ENCODE measurements around the gene APBA2.

Gene APBA2

DNA sequence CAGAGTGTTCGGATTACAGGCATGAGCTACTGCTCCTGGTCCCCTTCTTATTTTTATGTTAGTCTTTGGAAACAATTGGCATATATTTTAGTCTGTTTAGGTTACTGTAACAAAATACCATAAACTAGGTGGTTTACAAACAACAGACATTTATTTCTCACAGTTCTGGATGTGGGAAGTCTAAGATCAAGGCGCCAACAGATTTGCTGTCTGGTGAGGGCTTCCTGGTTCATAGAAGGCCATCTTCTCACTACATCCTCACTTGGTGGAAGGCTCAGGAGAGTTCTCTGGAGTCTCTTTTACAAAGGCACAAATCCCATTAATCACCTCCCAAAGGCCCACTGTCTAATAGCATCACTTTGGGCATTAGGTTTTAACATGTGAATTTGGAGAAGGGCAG lies 101.0 kb downstream of the APBA2 start:
- no peak for DNase-seq

DNA sequence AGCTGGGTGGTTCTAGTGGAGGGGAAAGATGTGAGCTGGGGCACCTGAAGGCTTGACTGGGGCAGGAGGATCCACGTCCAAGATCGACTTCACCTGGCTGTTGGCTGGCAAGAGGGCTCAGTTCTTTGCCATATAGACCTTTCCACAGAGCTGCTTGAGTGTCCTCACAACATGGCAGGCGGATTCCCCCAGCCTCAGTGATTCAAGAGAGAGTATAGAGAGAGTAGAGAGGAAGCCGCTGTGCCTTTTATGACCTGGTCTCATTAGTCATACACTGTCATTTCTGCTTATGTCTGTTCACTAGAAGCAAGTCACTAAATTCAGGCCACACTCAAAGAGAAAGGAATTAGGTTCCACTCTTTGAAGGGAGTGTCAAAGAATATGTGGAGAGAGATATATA lies 101.6 kb downstream of the APBA2 start:
- DNase-seq, result no peak

DNA sequence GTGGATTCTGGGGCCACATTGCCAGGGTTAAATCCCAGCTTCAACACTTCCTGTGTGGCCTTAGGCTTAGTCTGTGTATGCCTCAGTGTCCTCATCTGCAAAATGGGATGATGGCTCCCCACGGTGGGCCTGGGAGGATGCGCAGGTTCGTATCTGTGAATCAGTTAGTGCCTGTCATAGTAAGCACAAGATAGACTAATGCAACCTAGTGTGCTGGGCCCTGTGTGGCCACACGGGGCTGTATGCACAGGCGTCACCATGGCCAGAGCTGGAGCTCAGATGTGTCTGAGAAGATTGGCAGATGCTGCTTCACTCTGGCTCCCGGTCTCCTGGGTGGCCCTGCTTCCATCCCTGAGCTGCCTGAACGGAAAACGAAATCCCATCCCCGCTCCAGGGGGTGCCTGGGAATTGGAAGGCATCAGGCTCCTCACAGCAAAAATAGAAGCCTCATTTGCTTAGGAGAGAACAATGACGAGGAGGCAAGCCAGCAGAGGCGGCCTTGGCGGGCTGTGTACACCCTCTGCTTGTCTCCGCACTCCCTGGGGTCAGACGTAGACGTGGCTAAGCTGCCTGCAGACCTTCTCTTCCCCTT lies 103.6 kb downstream of the APBA2 start:
- peak; percentile 28 to 76 for DNase-seq

DNA sequence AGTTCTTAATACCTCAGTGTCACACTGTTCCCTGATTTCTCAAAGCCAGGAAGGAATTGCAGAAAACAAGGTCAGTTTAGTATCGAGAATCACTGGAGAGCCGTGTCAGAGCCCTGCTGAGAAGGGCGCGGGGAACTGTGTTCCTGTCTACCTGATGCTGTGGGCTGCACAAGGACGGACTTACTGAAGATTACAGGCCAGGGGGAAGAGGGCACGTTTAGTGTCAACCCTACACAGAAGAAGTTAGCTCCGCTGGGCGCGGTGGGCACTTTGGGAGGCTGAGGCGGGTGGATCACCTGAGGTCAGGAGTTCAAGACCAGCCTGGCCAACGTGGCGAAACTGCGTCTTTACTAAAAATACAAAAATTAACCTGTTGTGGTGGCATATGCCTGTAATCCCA lies 104.1 kb downstream of the APBA2 start:
- no peak for DNase-seq

DNA sequence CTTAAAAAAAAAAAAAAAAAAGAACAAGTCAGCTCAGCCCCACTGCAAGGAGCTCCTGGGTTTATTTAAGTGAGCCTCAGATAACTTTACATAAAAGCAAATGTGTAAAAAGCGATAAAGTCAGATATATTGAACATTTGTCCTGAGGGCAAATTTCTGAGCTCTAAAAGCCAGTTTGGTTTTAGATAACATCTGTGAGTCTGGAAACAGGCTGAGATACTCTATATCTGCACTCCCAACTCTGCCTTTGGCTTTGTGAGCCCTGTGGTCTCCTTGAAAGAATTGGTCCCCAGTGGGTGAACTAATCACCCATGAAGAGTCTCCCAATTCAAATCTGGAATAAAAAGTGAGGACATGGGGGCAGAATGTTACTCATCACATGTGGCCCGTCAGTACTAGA lies 104.6 kb downstream of the APBA2 start:
- DNase-seq, result no peak

DNA sequence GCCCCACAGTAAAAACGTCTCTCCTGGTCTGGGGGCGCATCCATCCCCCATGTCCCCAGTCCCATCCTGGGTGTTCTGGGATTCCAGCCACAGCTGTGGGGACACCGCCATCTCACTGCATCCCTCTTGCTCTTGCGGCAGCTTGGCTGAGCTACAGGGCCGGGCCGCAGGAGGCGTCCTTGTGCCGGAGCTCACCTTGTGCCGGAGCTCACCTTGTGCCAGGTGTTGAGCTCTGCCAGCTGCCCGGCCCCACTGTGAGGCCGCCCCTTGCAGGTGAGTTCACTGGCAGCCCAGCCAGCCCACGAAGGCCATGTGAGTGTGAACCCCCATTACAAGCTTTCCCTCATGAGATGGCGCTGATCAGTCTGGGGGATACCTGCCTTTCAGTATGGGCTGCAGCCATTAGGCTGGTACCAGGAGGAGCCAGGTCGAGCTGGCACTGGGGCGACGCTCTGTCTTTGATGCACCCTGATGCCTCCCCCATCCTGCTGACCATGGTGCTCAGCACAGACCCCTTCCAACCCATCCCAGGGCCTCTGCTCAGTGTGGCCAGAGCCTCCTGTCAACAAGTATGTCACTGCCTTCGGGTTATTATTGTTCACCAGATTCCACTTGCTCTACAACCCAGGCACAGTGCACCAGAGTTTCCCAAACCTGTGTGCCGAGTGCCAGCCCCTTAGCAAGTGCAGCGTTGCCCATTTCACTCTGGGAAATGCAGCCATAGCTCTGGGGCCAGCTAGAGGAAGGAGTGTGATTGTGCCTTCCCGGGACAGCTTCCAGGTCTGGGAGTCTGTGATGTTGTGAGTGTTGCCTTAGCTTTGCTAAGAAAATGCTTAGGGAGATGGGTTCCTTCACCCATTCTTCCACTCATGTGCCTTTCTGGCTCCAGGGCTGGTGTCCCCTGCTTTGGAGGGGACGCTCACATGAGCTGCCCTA lies 105.7 kb downstream of the APBA2 start:
- no peak for DNase-seq

DNA sequence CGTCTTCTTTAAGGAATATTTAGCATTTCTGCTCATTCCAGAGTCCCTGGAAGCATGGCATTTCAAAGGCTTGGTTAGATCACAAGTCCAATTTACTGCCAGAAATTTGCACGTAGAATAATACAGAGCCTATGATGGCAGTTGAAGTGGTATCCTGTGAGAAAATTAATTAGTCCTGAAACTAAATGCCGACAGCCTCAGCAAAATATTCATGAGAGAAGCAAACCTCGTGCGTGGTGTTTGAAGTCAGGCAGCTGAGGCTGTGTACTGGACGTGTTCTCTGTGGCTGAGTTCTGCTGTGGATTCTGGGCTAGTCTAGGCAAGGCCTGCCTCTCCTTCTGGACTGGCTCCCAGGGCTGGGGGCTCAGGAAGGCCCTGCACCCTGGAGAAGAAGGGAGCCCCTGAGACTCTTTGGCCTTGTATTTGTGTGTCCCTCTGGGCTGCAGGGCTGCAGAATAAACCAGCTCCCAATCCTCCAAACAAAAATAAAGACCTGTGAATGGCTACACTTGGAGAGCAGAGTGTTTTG lies 106.6 kb downstream of the APBA2 start:
- no peak for DNase-seq

DNA sequence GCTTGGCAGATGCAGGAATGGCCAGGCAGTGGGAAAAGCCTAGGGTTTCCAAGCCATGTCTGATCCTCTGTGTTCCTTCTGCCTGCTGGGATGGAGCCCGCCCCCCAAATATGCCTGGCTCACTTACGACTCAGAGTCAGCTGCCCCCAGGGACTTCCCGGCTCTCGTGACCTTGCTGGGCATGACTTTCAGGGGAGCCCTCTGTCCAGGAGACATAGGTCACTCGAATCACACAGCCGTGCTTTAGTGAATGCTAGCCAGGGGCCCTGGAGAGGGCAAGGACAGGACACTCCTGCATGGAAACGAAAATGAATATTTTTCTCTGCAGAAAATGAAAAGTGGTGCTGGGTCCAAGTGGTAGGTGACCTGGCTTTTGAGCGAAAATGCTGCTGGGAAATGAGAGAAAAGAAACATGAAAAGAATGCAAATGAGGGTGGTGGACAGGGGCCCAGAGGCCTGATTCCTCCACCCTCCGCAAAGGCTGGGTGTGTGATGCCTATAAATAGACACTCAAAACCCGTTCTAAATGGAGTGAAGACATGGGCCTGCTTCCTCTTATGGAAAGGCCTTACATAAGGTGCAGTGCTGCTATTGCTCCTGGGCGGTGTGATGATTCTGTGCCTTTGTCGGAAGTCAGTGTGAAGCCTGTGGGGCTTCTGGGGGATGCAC lies 107.4 kb downstream of the APBA2 start:
- DNase-seq, result no peak

DNA sequence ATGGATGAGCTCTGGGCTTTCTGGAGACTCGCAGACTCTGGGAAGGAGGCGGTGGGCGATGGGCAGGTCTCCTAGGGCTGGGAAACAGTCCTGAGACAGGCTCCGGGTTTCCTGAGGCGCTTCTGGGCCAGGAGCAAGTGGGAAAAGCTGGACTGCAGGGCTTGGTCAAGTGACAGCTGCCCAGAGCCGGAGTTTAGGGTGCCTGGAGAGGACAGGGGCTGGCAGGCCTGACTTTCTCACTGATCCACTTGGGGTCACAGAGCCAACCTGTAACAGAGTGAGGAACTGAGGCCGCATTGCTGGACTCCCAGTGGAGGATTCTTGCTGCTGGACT lies 107.9 kb downstream of the APBA2 start:
- no peak for DNase-seq

DNA sequence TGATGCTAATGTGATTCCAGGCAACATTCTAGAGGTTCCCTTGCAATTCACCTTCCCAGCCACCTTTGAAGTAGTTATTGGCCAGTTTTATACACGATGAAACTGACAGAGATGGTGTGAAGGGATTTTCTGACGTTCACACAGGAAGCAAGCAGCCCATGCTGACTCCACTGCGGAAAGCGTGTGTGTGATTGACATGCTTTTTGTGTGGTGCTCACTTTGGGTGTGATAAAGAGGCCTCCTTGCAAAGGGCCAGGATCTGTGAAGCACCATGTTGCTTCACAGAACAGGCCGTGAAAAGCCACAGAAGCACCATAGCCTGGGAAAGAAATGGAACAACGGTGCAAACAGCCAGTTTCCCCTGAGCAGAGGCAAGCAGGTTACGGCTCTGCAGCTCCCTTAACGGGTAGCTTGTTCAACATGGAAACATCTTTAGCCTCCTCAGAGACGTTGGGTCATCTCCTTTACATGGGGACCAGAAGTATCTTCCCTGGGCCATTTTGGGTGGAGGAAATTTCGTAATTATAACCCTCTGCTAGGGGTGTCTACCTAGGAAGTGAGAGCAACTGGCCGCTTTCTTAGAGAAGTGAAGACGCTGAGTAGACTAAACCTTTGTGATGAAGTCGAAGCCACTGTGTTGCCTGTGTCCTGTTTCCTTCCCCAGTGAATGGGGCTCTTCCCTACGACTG lies 108.5 kb downstream of the APBA2 start:
- no peak for DNase-seq

DNA sequence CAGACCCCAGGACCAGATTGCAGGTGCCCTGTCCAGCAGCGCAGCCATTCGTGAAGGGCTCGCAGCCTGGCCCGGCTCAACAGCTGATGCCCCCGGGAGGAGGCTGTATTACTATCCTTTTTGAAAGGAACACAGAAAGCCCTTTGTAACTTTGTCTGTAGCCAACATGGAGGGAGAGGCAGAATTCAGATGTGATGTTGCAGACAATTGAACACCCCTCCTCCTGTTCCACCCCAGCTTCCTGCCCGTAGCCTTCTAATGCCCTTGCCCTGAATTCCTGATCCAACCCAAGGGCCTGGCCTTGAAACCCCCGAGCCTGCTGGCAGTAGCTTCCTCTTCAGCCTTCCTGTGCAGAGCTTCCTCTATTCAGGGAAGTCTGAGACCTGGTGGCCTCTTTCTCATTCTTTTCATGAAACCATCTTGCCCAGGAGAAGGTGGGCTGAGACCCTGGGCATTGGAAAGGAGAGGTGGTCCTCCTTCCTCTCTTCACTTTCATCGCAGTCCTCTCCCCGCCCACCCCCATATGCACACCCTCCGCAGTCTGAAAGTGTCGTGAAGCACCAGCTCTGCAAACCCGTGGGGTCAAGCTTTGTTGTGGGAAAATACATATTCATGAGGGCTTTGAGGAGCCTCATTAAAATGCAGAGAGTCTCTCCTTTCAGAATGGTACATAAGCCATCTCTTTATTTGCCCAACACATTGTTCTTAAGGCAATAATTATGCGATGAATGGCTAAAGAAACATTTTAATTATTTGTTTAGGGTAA lies 109.2 kb downstream of the APBA2 start:
- no peak for DNase-seq

DNA sequence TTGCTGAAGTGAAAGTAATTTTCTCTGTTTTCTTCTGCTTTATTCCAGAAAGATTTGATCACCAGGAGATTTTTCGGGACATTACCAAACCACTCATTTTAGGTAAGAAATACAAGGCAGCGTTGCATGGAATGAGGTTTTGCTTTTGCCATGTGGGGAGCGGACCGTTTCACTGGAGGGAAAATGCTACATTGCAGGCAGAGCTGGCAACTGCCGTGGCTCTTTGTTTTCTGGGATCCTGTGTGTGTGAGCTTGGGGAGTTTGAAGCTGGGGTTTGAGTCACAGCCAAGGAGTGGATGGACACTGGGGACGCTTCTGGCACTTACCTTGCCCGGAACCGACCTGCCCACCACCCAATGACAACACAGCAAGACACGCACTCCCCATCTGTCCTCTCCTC lies 109.9 kb downstream of the APBA2 start:
- no peak for DNase-seq

DNA sequence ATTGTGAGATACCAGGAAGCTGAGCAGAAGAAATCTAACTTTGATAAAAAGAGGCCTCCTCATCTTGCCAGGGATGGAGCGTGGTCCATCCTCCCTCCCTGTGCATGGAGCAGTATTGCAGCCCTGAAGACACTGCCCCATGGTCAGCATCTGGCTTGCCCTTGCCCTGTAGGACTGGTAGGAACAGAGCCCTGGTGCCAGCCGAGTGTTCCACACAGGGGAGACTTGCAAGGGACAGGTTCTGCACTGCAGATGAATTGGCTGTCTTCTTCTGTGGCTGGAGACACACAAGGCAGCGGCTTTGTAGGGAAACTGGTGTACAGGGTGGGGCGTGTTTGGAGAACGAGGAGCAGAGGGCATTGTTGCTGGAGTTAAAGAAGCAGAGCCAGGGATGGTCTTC lies 110.5 kb downstream of the APBA2 start:
- DNase-seq, result no peak

DNA sequence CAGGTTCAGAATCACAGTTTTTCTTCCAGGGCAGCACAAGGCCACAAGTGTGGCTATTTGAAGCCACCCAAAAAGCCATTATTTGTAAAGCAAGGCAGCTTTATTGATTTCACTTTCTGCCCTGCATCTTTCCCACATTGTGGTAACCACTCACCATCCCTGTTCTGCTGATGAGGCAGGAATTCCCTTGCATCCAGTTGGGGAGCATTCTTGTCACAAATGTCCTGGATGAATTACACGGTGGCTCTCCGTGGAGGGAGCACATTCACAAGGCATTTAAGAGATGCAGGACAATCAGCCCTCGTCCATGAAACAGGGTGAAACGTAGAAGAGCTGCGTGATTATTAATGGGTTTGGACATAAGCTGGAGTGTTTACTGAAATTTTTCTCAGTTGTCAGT lies 111.2 kb downstream of the APBA2 start:
- DNase-seq, result no peak

DNA sequence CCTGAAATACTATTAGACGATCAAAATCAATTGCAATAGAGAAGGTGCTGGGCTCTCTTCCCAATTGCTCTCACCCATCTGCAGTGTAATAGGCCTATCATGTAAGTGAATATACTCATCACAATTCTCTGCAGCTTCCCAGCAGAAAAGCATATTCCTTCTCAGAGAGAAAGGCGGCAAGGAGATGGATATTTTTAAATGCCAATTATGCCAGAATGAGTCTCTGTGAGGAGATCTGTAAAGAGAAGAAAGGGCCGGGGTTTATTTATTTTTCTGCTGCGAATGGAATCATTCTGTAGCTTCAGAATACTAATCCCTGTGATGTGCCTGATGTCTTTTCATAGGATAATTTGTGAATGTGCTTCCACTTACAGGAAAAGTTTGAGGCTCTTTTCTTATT lies 112.0 kb downstream of the APBA2 start:
- no peak for DNase-seq

DNA sequence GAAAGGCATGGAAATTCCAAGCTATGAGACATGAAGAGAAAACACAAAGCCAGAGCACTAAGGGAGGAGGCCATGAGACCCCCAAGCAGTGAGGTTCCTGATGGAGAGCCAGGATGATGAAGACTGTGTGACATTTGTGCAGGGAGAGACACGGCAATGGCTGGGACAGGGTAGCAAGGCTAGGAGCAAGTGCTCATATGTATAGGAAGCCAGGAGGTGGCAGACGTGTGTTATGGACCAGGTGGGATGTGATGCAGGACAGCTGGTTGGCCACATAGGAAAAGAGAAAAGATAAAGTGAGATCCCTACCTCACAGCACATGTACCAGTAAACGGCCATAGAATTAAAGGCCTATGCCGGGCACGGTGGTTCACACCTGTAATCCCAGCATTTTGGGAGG lies 112.7 kb downstream of the APBA2 start:
- no peak for DNase-seq

DNA sequence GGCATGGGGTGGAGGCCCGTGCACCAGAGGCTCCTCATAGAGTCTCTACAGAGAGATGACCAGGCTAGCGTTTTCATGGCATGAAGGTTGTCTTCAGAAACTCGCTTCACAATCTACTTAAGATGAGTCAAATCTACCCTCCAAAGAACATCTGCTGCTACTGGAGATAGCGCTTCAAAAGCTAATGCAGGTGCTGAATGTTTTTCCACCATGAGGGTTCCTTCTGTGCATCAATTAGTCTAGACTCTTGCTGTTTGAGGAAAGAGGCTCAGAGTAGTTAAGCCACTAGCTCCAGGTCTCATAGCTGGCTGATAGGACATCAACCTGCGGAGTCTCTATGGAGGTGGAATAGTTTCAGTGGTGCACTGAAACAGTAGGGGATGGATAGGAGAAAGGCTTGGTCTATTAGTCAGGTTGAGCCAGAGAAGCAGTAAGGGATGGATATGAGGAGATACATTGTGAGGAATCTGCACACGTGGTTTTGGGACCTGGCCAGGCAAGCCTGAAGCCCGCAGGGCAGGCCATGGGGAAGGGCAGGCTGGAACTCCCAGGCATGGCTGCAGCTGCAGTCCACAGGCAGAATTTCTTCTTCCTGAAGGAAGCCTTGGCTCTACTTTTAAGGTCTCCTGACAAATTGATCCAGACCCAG lies 117.5 kb downstream of the APBA2 start:
- no peak for DNase-seq

DNA sequence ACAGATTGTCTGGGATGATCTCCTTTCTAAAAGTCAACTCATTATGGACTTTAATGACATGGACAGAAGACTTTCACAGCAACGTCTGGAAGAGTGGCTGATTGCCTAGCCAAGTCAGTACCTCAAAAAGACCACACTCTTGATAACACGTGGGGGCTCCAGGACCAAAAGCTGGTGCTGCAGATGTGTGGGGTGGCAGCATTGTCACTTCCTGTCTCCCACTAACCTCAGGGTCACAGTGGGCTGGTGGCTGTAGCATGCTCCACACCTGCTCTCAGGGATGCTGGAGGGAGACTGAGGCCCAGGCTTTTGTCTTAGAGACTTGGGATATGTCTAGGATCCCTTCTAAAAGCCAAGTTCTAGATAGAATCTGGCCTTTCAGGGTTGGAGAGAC lies 118.1 kb downstream of the APBA2 start:
- no peak for DNase-seq

DNA sequence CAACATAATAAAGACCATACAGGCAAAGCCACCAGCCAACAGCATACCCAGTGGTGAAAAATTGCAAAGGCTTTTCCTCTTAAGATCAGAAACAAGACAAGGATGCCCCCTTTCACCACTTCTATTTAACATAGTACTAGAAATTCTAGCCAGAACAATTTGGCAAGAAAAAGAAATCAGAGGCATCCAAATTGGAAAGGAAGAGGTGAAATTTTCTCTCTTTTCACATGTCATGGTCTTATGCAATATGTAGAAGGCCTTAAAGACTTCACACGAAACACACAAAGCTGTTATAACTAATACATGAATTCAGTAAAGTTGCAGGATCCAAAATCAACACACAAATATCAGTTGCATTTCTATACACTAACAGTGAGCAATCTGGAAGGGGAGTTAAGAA lies 120.2 kb downstream of the APBA2 start:
- no peak for DNase-seq

DNA sequence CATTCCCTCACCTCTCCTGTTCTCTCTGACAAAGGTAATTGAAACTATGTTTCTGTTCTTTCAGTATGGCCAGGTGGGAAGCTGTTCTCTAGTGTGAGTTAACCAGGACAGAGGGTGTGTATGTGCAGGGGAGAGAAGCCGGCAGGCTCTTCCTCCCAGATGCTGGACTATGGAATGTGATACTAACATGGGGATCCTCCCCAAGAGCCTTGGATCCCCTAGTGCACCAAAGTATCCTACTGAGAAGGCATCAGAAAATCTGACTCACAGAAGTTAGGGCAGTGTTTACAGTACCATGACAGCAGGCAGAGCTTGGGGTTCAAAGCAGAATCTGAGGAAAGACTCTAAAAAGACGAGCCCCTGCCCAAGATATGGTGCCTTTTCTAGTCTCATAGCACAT lies 123.1 kb downstream of the APBA2 start:
- DNase-seq, result no peak

DNA sequence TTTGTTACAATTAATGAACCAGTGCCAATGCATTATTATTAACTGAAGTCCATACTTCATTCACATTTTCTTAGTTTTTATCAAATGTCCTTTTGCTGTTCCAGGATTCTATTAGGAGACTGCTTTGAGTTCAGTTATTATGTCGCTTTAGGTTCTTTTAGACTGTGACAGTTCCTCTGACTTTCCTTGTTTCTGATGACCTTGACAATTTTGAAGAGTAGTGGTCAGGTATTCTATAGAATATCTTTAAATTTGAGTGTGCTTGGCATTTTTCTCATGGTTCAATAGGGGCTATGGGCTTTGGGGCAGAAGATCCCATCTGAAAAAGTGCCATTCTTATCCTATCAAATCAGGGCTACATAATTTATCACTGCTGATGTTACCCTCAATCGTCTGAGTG lies 126.3 kb downstream of the APBA2 start:
- DNase-seq, result no peak

DNA sequence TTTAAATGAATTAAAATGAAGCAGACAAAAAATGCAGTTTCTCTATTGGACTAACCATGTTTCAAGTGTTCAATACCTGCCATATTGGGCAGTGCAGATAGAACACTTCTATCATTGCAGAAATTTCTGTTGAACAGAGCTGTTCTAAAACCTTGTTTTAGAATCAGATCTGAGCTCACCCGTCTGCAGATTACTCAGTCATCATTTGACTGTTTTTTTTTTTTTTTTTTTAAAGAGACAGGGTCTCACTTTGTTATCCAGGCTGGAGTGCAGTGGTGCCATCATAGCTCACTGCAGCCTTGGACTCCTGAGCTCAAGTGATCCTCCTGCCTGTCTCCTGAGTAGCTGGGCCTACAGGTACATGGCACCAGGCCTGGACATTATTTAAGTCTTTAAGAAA lies 128.7 kb downstream of the APBA2 start:
- DNase-seq, result no peak

All from NCI-H446 (cell line).